Measurements from ENCODE around the gene ZDHHC23. TPM values are rescaled to one million over a fixed set of nuclear protein-coding genes. Genes with fewer than 3 reads are reported as not detected.

Gene ZDHHC23
- total and polyA plus RNA-seq, 2 donors (not counting 1 experiment from before 2014, with no cell fraction given) = 12.3 to 72.6 TPM

DNA sequence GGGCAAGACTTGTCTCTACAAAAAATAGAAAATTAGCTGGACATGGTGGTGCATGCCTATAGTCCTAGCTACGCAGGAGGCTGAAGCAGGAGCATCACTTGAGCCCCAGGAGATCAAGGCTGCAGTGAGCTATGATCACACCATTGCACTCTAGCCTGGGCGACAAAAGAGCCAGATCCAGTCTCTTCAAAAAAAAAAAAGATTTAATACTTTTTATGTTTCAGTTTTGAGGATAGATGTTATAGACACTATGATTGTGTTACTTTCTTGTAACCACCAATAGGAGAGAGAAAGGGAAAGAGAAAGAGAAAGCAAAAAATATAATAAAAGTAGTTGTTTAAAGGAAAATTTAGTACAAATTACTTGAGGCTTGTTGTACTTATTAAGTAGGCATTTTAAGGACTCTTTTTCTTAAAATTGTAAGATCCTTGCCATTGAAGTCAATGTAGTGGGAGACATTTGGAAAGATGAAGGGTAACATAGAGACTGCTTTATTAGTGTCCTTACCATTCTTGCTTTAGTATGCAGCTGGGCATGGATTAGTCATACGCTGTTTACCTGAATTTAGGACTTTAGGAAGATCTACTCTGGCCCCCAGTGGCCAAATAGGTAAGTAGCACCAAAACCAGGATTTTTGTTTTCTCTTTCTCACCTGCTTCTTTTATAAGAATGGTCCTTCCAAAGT lies 35.1 kb upstream of the ZDHHC23 start:
- Histone ChIP-seq H3K4me2 (replicated peaks; ENCODE audit: low read depth, low read length, poor library complexity, severe bottlenecking) (peak overlapping the region; percentile 53), H3K4me3 (ENCODE audit: control extremely low read depth in 1 of 5, extremely low read depth in 1 of 5, insufficient read depth in 1 of 5, low read depth in 2 of 5, low read length in 4 of 5) (peak overlapping the region in 1 of 5 experiments; percentile 22), H3K4me1 (ENCODE audit: control insufficient read depth in 2 of 2, insufficient read depth in 2 of 2, low read length in 2 of 2) (peaks cover 0 to 3% of the 10 kb centered on the region in 2 donors), H3K27ac (ENCODE audit: low read length in 2 of 2) (no peak overlapping the region), H4K20me1 (ENCODE audit: control insufficient read depth, insufficient read depth, low read length, poor library complexity, severe bottlenecking) (no peaks in the 10 kb centered on the region), H3K36me3 (replicated peaks in 1 of 2; ENCODE audit: control extremely low read depth in 1 of 2, control insufficient read depth in 1 of 2, extremely low read depth in 1 of 2, insufficient read depth in 2 of 2, low read length in 1 of 2) (no peaks in the 10 kb centered on the region), H2AFZ (ENCODE audit: insufficient read depth, low read depth, low read length, poor library complexity, severe bottlenecking) (peak overlapping the region; percentile 64), H3K27me3 (replicated peaks in 1 of 4; ENCODE audit: control extremely low read depth in 1 of 4, control insufficient read depth in 3 of 4, insufficient read depth in 4 of 4, low read length in 3 of 4) (no peaks in the 10 kb centered on the region), H3K79me2 (ENCODE audit: control insufficient read depth, insufficient read depth, low read length) (no peaks in the 10 kb centered on the region), H3K9me3 (ENCODE audit: control extremely low read depth in 1 of 3, control insufficient read depth in 2 of 3, insufficient read depth in 1 of 3, low read length in 2 of 3) (no peaks in the 10 kb centered on the region), H3K9ac (ENCODE audit: low read length) (peak overlapping the region; percentile 30)
- peak; percentile 97 for ATAC-seq (ENCODE audit: low read depth)
- ChIA-PET POLR2A (interaction anchor here (0.6 to 1.1 kb wide), 4 partner anchors 93 to 251 kb away, joined by 3 read pairs; no protein-coding TSS in a partner anchor), CTCF (interaction anchor here (0.7 to 3.7 kb wide), 26 partner anchors 10 to 419 kb away, joined by 3 to 40 read pairs (median 4); partner anchors contain the start of gene GRAMD1C)
- Mint-ChIP-seq H3K27me3 (no peaks in the 10 kb centered on the region), H3K27ac (peak overlapping the region; percentile 13), H3K4me1 (peaks cover 4% of the 10 kb centered on the region), H3K4me3 (peak overlapping the region; percentile 53), H3K9me3 (ENCODE audit: insufficient read depth) (no peaks in the 10 kb centered on the region)
- no peak for TF ChIP-seq EZH2 (IDR thresholded peaks at IDR 0.05; ENCODE audit: borderline replicate concordance, insufficient read depth, low read depth, low read length, poor library complexity, severe bottlenecking)
- TF ChIP-seq, protein P1, sequence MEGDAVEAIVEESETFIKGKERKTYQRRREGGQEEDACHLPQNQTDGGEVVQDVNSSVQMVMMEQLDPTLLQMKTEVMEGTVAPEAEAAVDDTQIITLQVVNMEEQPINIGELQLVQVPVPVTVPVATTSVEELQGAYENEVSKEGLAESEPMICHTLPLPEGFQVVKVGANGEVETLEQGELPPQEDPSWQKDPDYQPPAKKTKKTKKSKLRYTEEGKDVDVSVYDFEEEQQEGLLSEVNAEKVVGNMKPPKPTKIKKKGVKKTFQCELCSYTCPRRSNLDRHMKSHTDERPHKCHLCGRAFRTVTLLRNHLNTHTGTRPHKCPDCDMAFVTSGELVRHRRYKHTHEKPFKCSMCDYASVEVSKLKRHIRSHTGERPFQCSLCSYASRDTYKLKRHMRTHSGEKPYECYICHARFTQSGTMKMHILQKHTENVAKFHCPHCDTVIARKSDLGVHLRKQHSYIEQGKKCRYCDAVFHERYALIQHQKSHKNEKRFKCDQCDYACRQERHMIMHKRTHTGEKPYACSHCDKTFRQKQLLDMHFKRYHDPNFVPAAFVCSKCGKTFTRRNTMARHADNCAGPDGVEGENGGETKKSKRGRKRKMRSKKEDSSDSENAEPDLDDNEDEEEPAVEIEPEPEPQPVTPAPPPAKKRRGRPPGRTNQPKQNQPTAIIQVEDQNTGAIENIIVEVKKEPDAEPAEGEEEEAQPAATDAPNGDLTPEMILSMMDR (IDR thresholded peaks at IDR 0.05) = peak; percentile 75
- intact Hi-C loops (cut with micrococcal nuclease) = loop anchor here (1.0 to 10.0 kb wide), 7 partner anchors 68 to 862 kb away; partner anchors contain the start of genes CCDC191, GRAMD1C and QTRT2
- WGBS (ENCODE audit: insufficient coverage) = 100% methylated on average over 1 of the region's 3 CpGs
- DNase-seq = peak; percentile 68

DNA sequence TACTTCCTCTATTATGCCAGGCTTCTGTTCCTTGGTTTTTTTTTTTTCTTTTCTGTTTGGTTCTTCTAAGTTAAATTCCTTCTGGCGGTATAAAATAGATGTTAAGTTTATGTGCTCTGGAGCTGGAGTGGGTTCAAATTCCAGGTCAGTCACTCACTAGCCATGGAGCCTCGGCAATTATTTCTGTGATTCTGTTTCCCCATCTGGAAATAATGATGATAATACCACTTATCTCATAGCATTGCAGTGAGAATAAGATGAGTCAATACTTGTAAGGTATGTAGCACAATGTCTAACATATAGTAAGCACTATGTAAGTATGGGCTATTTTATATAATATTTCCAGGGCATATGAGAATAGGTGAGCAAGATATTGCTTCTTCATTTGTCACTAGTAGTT lies 33.2 kb upstream of the ZDHHC23 start:
- ATAC-seq (ENCODE audit: low read depth) (no peak), DNase-seq (no peak)
- no peaks in the 10 kb centered on the region for H3K9me3 ChIP-seq (ENCODE audit: control extremely low read depth in 1 of 3, control insufficient read depth in 2 of 3, insufficient read depth in 1 of 3, low read length in 2 of 3)
- H3K27me3 Mint-ChIP-seq = no peaks in the 10 kb centered on the region
- no peak overlapping the region for H2AFZ ChIP-seq (ENCODE audit: insufficient read depth, low read depth, low read length, poor library complexity, severe bottlenecking)
- H3K4me1 ChIP-seq (ENCODE audit: control insufficient read depth in 2 of 2, insufficient read depth in 2 of 2, low read length in 2 of 2) = peaks cover 0 to 3% of the 10 kb centered on the region in 2 donors
- no peak for TF ChIP-seq EZH2 (IDR thresholded peaks at IDR 0.05; ENCODE audit: borderline replicate concordance, insufficient read depth, low read depth, low read length, poor library complexity, severe bottlenecking)
- TF ChIP-seq, protein P1 (IDR thresholded peaks at IDR 0.05) = no peak
- peaks cover 4% of the 10 kb centered on the region for H3K4me1 Mint-ChIP-seq
- H3K4me3 ChIP-seq (ENCODE audit: control extremely low read depth in 1 of 5, extremely low read depth in 1 of 5, insufficient read depth in 1 of 5, low read depth in 2 of 5, low read length in 4 of 5) = no peak overlapping the region
- no peak overlapping the region for H3K4me3 Mint-ChIP-seq
- no peaks in the 10 kb centered on the region for H4K20me1 ChIP-seq (ENCODE audit: control insufficient read depth, insufficient read depth, low read length, poor library complexity, severe bottlenecking)
- H3K36me3 ChIP-seq (replicated peaks in 1 of 2; ENCODE audit: control extremely low read depth in 1 of 2, control insufficient read depth in 1 of 2, extremely low read depth in 1 of 2, insufficient read depth in 2 of 2, low read length in 1 of 2) = no peaks in the 10 kb centered on the region
- H3K27me3 ChIP-seq (replicated peaks in 1 of 4; ENCODE audit: control extremely low read depth in 1 of 4, control insufficient read depth in 3 of 4, insufficient read depth in 4 of 4, low read length in 3 of 4) = no peaks in the 10 kb centered on the region
- no peak overlapping the region for H3K9ac ChIP-seq (ENCODE audit: low read length)
- H3K27ac ChIP-seq (ENCODE audit: low read length in 2 of 2) = no peak overlapping the region
- H3K27ac Mint-ChIP-seq = no peak overlapping the region
- WGBS (ENCODE audit: insufficient coverage) = no CpG with 5 or more reads among the region's 2 CpGs
- intact Hi-C loops (cut with micrococcal nuclease) = loop anchor here (10.0 kb wide), 1 partner anchor 420 kb away; no protein-coding TSS in a partner anchor
- H3K4me2 ChIP-seq (replicated peaks; ENCODE audit: low read depth, low read length, poor library complexity, severe bottlenecking) = no peak overlapping the region
- H3K9me3 Mint-ChIP-seq (ENCODE audit: insufficient read depth) = no peaks in the 10 kb centered on the region
- ChIA-PET POLR2A (no interaction called here), CTCF (interaction anchor here (0.7 to 3.7 kb wide), 9 partner anchors 63 to 448 kb away, joined by 3 to 40 read pairs (median 5); partner anchors contain the start of gene GRAMD1C)
- H3K79me2 ChIP-seq (ENCODE audit: control insufficient read depth, insufficient read depth, low read length) = no peaks in the 10 kb centered on the region

All from B cell (primary cell).